ENCODE results near the gene FAAP20.

Gene FAAP20

DNA sequence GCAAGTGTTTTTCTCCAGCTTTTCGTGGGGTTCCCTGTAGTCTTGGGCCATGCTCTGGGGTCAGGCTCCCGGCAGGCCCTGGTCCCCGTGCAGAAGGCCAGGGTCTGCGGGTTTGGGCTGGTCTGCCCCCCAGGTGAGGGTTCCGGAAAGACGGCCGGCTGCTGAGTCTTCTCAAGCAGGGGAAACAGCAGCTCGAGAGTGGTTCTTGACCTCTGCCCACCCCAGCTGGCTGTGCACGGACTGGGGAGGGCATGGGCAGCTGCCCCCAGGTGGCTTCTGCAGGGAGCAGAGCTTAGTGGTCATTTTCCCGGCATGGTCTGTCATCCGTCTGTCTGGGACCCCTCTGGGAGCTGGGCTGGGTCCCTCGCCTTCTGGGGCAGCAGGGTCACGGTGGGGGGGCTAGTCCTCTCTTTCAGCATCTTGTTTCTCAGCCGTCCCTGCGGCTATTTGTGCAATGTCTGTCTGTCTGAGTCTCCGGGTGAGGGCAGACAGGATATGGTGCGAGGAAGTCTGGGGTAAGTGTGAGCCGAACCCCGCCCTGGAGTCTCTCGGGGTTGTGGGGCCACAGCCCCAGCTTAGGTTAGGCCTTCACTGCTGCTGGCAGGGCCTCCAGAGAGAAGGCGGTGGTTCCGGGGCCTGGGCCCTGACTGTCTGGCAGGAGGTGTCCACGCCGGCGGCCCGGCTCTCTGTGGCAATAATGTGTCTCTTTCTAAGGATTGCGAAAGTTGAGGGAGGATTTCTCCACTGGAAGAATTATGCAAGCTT, 39.6 kb upstream of the FAAP20 start:
- no peak overlapping the region for H3K4me3 ChIP-seq (ENCODE audit: low read length)
- H3K9me3 ChIP-seq (ENCODE audit: low read length) = no peaks in the 10 kb centered on the region
- peaks cover 40% of the 10 kb centered on the region for H3K4me1 ChIP-seq (ENCODE audit: insufficient read depth, low read length)
- no peaks in the 10 kb centered on the region for H3K27me3 ChIP-seq (ENCODE audit: insufficient read depth, low read length)
- H2AFZ ChIP-seq (ENCODE audit: low read depth, low read length) = no peak overlapping the region
- peaks cover 6% of the 10 kb centered on the region for H3K36me3 ChIP-seq (ENCODE audit: insufficient read depth, low read length)

DNA sequence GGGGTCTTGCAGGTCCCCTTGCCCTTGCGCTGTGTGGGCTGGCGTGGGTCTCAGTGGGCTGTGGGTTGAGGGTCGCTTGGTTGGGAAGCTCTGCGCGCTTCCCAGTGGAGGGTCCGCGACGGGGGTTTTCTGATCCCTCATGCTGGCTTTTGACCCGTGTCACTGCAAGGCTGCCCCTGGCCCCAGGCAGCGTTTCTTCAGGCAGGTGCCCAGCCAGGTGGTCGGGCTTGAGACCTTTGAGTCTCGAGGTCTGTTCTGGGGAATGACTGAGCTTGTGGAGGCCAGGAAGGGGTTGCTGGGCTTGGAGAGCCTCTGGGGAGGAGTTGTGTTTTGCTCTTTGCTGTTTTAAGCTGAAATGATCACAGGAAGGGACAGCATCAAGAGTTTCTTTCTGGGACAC, 38.9 kb upstream of the FAAP20 start:
- Histone ChIP-seq H2AFZ (ENCODE audit: low read depth, low read length) (no peak overlapping the region), H3K4me3 (ENCODE audit: low read length) (no peak overlapping the region), H3K27me3 (ENCODE audit: insufficient read depth, low read length) (no peaks in the 10 kb centered on the region), H3K9me3 (ENCODE audit: low read length) (no peaks in the 10 kb centered on the region), H3K36me3 (ENCODE audit: insufficient read depth, low read length) (peaks cover under 1% of the 10 kb centered on the region), H3K4me1 (ENCODE audit: insufficient read depth, low read length) (peaks cover 40% of the 10 kb centered on the region)

DNA sequence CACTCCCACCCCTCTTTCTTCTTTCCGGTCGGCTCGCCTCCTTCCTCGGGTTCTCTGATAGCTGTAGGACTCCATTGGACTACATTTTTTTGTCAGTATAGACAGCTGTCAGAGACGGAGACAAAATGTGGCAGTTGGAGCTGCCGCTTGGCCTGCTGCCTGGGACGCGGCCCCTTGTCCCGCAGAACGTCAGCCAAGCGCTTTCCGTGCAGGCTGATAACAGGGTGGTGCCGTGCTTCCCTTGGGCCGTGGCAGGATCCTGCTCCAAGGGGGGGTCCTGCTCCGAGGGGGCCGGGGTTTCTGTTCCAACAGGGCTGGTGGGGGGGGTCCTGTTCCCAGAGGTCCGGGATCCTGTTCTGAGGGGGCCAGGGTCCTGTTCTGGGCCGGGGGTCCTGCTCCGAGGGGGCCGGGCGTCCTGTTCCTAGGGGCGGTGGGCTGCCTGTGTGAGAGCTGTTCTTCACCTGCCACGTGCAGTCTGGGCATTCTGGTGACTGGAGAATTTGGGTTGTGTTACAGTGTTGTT, 38.4 kb upstream of the FAAP20 start:
- Histone ChIP-seq H3K4me3 (ENCODE audit: low read length) (no peak overlapping the region), H3K4me1 (ENCODE audit: insufficient read depth, low read length) (peaks cover 40% of the 10 kb centered on the region), H3K36me3 (ENCODE audit: insufficient read depth, low read length) (no peaks in the 10 kb centered on the region), H3K9me3 (ENCODE audit: low read length) (no peaks in the 10 kb centered on the region), H2AFZ (ENCODE audit: low read depth, low read length) (no peak overlapping the region), H3K27me3 (ENCODE audit: insufficient read depth, low read length) (no peaks in the 10 kb centered on the region)

DNA sequence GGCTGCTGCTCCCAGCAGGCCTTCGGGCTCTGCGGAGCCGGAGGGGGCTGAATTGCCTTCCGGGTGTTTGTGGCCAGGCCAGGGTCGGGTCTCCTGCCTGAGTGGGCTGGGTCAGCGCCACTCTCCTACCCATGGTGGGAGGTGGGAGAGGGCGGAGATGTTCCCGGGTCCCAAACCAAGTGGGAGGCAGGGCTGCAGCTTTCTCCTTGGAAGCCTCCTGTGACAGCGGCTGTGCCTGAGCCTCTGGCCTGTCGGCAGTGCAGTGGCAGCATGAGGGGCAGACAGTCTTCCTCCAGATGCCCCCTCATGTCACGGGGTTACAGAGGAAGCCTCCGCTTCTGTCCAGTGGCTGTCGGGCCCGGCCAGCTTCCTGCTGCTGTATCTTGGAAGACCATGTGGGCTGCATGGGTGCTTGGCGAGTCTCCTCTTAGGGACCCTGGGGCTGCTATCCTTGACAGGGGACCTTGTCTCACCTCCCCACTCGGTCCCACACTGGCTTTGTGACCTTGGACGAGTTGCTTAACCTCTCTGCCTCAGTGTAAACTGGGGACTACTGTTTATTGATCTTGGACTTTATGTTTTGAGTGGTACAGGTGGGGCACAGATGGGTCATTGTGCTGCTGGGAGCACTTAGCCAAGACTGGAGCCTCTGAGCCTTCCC, 37.8 kb upstream of the FAAP20 start:
- H3K4me3 ChIP-seq (ENCODE audit: low read length) = peak overlapping the region; percentile 86
- H3K4me1 ChIP-seq (ENCODE audit: insufficient read depth, low read length) = peaks cover 40% of the 10 kb centered on the region
- no peaks in the 10 kb centered on the region for H3K27me3 ChIP-seq (ENCODE audit: insufficient read depth, low read length)
- H2AFZ ChIP-seq (ENCODE audit: low read depth, low read length) = no peak overlapping the region
- no peaks in the 10 kb centered on the region for H3K9me3 ChIP-seq (ENCODE audit: low read length)
- H3K36me3 ChIP-seq (ENCODE audit: insufficient read depth, low read length) = no peaks in the 10 kb centered on the region

DNA sequence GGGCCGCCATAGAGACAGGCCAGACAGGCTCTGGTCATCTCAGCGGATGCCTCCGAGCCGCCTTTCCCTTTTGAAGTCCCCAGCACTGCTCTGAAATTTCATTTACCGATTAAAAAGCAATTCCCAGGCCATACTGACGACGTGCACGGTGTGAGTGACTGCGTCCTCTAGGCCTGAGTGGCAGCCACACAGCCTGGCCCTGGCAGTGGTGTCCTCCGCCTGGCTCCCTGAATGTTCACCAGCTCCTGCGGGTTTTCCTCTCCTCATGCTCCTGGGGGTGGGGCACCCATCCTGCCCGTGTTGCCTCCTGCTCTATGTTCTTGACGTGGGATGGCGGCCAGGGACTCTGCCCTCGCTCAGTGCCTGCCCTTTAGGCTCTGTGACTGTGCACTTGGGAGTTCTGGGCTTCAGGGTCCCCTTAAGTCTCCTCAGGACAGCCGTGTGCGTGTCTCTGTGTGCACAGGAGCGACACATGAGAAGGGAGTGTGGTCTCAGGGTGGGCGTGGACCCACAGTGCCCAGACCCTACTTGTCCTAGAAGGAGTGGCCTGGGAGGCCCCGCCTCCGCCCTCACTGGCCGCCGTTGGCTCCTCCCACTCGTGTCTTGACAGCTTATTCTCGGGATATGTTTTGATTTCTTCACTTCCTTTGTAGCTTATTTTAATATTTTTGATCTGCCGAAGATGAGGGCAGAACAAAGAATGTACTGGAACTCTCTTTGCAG, 37.1 kb upstream of the FAAP20 start:
- peaks cover 42% of the 10 kb centered on the region for H3K4me1 ChIP-seq (ENCODE audit: insufficient read depth, low read length)
- no peaks in the 10 kb centered on the region for H3K27me3 ChIP-seq (ENCODE audit: insufficient read depth, low read length)
- no peaks in the 10 kb centered on the region for H3K36me3 ChIP-seq (ENCODE audit: insufficient read depth, low read length)
- peak overlapping the region; percentile 86 for H3K4me3 ChIP-seq (ENCODE audit: low read length)
- no peak overlapping the region for H2AFZ ChIP-seq (ENCODE audit: low read depth, low read length)
- no peaks in the 10 kb centered on the region for H3K9me3 ChIP-seq (ENCODE audit: low read length)

DNA sequence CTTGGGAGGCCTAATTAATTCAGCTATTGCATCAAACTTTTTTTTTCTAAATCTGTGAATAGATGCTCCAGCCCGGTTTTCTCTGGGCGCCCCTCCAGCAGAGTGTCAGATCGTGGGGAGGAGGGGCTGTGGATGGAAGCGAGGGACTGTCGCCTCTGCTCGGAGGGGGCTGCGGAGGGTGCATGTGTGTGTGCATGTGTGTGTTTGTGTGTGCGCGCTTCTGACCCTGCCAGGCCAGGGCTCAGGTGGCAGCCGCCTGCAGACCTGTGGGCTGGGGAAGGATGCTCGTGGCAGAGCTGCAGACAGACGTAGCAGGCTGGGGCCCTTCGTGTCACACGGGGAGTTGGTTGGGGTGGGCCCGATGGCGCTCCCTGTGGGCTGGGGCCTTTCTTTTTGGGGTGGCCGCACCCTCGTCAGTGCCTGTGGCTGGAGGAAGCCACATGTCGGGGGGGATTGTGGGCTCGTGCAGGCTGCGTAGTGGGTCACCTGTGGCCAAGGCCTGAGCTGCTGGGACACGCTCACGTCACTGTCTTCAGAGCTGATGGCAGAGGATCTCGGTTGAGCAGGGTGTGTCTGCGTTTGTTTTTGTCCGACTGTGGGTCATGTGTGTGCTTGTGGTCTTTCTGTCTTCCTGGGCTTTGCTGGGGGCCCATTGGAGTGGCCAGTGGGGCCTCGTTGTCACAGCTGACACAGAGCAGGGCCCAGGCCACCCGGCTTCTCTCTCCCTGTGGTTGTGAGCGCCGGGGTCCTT, 36.4 kb upstream of the FAAP20 start:
- Histone ChIP-seq H3K4me1 (ENCODE audit: insufficient read depth, low read length) (peaks cover 43% of the 10 kb centered on the region), H3K4me3 (ENCODE audit: low read length) (peak overlapping the region; percentile 86), H2AFZ (ENCODE audit: low read depth, low read length) (no peak overlapping the region), H3K27me3 (ENCODE audit: insufficient read depth, low read length) (no peaks in the 10 kb centered on the region), H3K9me3 (ENCODE audit: low read length) (no peaks in the 10 kb centered on the region), H3K36me3 (ENCODE audit: insufficient read depth, low read length) (no peaks in the 10 kb centered on the region)

DNA sequence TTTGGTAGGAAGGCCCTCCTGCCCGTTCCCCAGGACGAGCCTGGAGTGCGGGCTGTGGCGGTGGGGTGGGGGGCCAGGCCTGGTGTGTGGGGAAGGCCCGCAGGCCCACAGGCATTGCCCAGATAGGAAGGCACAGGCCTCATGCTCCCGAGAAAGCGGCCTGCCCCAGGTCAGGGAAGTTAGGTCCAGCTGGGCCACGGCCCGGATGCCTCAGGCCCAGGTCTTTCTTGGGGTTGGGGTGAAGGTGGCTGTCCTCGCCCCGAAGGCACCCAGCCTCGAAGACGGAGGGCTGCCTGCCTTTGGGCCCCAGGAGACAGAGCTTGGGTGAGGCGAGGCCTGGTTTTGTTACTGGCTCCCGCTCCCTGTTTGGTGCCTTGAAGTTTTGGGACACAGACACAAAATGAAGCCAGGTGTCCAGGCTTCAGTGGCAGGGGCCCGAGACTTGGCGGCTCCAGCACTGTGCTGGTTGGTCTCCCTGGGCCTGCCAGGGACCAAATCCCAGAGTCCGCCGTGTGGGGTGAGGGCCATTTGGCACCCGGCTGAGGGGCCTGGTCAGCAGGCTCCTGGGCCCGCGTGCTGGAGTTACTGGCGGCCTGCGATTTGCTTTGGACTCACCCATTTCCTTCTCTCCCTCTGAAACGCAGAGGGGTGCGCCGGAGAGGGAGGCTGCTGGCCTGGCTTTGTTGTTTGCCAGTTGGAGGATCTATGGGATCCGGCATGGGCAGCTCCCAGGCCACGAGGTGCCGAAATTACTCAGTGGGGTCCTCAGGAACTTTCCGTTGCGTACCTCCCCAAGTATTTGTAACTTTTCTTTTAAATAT, 35.5 kb upstream of the FAAP20 start:
- Histone ChIP-seq H3K9me3 (ENCODE audit: low read length) (no peaks in the 10 kb centered on the region), H3K27me3 (ENCODE audit: insufficient read depth, low read length) (no peaks in the 10 kb centered on the region), H3K4me1 (ENCODE audit: insufficient read depth, low read length) (peaks cover 43% of the 10 kb centered on the region), H2AFZ (ENCODE audit: low read depth, low read length) (no peak overlapping the region), H3K36me3 (ENCODE audit: insufficient read depth, low read length) (no peaks in the 10 kb centered on the region), H3K4me3 (ENCODE audit: low read length) (peak overlapping the region; percentile 86)

DNA sequence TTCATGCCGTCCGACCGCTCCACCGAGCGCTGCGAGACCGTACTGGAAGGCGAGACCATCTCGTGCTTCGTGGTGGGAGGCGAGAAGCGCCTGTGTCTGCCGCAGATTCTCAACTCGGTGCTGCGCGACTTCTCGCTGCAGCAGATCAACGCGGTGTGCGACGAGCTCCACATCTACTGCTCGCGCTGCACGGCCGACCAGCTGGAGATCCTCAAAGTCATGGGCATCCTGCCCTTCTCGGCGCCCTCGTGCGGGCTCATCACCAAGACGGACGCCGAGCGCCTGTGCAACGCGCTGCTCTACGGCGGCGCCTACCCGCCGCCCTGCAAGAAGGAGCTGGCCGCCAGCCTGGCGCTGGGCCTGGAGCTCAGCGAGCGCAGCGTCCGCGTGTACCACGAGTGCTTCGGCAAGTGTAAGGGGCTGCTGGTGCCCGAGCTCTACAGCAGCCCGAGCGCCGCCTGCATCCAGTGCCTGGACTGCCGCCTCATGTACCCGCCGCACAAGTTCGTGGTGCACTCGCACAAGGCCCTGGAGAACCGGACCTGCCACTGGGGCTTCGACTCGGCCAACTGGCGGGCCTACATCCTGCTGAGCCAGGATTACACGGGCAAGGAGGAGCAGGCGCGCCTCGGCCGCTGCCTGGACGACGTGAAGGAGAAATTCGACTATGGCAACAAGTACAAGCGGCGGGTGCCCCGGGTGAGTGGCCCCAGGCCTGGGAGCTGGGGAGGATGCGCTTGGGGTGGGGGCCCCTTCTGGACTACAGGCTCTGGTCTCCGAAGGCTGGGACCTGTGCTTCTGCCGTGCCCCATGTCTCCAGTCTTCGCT, 34.7 kb upstream of the FAAP20 start:
- Histone ChIP-seq H3K27me3 (ENCODE audit: insufficient read depth, low read length) (no peaks in the 10 kb centered on the region), H3K9me3 (ENCODE audit: low read length) (no peaks in the 10 kb centered on the region), H3K36me3 (ENCODE audit: insufficient read depth, low read length) (no peaks in the 10 kb centered on the region), H3K4me3 (ENCODE audit: low read length) (peak overlapping the region; percentile 86), H2AFZ (ENCODE audit: low read depth, low read length) (no peak overlapping the region), H3K4me1 (ENCODE audit: insufficient read depth, low read length) (peaks cover 37% of the 10 kb centered on the region)

DNA sequence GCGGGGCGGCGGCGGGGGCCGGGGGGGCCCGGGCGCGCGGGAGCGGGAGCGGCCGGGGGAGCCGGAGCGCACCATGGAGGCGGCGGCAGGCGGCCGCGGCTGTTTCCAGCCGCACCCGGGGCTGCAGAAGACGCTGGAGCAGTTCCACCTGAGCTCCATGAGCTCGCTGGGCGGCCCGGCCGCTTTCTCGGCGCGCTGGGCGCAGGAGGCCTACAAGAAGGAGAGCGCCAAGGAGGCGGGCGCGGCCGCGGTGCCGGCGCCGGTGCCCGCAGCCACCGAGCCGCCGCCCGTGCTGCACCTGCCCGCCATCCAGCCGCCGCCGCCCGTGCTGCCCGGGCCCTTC, 34.1 kb upstream of the FAAP20 start:
- Histone ChIP-seq H3K9me3 (ENCODE audit: low read length) (no peaks in the 10 kb centered on the region), H3K4me3 (ENCODE audit: low read length) (peak overlapping the region; percentile 86), H2AFZ (ENCODE audit: low read depth, low read length) (no peak overlapping the region), H3K4me1 (ENCODE audit: insufficient read depth, low read length) (peaks cover 32% of the 10 kb centered on the region), H3K27me3 (ENCODE audit: insufficient read depth, low read length) (no peaks in the 10 kb centered on the region), H3K36me3 (ENCODE audit: insufficient read depth, low read length) (no peaks in the 10 kb centered on the region)

DNA sequence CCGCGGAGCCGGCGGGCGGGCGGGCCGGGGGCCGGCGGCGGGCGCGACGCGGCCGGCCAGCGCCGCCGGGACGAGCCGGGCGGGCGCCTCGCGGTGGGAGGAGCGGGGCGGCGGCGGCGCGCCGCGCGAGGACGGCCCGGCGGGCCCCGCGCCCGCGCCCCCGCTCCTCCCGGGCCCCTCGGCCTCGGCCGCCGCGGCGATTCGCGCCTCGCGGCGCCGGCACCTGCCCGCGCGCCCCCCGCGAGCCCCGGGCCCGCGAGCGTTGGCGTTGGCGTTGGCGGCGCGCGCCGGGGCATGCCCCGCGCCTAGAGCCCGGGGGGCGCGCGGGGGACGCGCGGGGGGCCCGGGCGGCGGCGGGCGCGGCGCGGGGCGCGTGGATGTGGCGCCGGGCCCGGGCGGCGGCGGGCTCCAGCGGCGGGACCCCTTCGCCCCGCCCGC, 33.6 kb upstream of the FAAP20 start, which contains the start of gene SKI:
Gene SKI, plus strand, starts transcription at position 163 of the 438 bp plus-strand sequence. CDS start 448 bp downstream, outside the sequence.
- peaks cover 27% of the 10 kb centered on the region for H3K4me1 ChIP-seq (ENCODE audit: insufficient read depth, low read length)
- no peaks in the 10 kb centered on the region for H3K9me3 ChIP-seq (ENCODE audit: low read length)
- H3K4me3 ChIP-seq (ENCODE audit: low read length) = peak within 1 kb of the TSS; percentile 86
- H2AFZ ChIP-seq (ENCODE audit: low read depth, low read length) = no peak within 1 kb of the TSS
- no peaks in the 10 kb centered on the region for H3K36me3 ChIP-seq (ENCODE audit: insufficient read depth, low read length)
- H3K27me3 ChIP-seq (ENCODE audit: insufficient read depth, low read length) = no peaks in the 10 kb centered on the region

DNA sequence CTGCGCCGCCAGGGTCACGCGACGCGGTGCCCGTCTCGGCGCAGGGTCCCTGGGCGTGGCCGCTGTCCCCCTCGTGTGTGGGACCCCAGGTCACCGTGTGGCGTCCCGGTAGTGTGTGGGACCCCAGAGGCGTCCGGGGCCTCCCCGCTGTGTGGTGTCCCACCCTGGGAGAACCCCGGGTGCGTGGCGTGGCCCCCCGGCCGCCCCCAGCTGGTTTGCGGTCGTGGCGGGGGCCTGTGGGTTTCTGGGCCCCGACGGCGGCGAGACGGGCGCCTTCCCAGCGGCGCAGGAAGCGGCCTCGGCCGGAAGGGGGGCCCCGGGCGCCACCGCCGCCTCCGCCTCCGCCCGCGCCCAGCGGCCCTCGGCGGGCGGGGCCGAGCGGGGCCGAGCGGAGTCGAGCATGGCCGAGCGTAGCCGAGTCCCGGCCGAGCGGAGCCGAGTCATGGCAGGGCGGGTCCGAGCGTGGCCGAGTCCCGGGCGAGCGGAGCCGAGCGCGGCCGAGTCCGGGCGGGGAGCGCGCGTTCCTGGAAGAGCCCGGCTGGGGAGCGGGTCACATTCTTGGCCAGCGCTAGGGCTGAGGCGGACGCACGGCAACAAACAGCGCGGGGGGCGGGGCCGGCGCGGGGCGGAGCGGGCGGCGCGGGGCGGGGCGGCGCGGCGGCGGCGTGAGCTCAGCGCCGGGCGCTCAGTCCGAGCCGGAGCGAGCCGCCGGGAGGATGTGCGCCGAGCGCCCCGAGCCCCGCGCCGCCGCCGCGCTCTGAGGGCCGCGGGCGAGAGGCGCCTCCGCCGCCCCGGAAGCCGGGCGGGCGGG, 33.0 kb upstream of the FAAP20 start:
- H3K9me3 ChIP-seq (ENCODE audit: low read length) = no peaks in the 10 kb centered on the region
- no peak overlapping the region for H2AFZ ChIP-seq (ENCODE audit: low read depth, low read length)
- no peaks in the 10 kb centered on the region for H3K36me3 ChIP-seq (ENCODE audit: insufficient read depth, low read length)
- peak overlapping the region; percentile 76 for H3K4me3 ChIP-seq (ENCODE audit: low read length)
- H3K27me3 ChIP-seq (ENCODE audit: insufficient read depth, low read length) = no peaks in the 10 kb centered on the region
- peaks cover 20% of the 10 kb centered on the region for H3K4me1 ChIP-seq (ENCODE audit: insufficient read depth, low read length)

All from neuron (in vitro differentiated cells).